HG03521 (cell line): ENCODE measurements around the gene PRSS22.
A peak's percentile ranks its signal among the peaks of the same experiment; 100 is the strongest.
"Not testable (repeated sequence)": the region's sequence is repeated elsewhere in the genome, so short reads cannot be mapped to it uniquely, and the experiment has no call there.

Experiments
- ATAC-seq: cut with Tn5 transposase; IDR thresholded peaks from one replicate; pipeline ENCODE4 v1.9.1; 2021; ENCODE audit warnings: mild to moderate bottlenecking, moderate library complexity; ENCODE audit not compliant: unreplicated experiment

PRSS22 gene

DNA sequence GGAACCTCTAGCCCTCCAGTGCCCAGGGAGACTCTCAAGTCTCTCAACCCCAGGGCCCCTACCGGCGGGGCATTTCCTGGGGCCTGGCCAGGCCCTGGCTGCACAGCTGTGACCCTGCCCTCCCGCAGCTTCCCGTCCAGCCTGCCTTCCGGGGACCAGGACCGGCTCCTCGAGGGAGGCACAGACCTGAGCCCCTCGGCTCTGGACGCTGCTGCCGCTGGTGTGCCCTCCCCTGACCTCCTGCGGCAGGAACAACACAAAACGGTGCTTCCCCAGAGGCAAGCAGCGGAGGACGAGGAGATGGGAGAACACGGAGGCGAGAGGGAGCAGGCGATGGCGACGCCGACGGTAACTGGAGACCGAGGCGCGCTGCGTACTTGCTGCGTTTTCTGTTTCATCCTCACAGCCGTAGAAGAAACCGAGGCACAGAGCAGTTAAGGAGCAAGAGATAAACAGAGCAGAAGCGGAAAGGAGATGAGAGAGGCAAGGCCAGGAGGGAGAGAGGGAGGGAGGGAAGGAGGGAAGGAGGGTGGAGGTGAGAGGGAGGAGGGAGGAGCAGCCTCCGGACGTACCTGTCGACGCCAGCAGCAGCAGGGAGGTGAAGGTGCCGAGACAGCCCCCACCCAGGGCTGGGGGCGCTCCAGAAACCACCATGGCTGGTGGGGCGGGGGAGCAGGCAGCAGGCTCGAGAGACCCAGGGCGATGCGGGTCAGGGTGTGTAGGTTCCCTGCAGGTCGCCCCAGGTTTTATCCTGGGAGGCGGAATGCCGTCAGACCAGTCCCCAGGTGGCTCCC lies at the start of gene PRSS22:
PRSS22 (minus strand) TSS at position 720 of the 794 bp plus-strand sequence; CDS start at position 654, 66 bp downstream.
- no peak for ATAC-seq

DNA sequence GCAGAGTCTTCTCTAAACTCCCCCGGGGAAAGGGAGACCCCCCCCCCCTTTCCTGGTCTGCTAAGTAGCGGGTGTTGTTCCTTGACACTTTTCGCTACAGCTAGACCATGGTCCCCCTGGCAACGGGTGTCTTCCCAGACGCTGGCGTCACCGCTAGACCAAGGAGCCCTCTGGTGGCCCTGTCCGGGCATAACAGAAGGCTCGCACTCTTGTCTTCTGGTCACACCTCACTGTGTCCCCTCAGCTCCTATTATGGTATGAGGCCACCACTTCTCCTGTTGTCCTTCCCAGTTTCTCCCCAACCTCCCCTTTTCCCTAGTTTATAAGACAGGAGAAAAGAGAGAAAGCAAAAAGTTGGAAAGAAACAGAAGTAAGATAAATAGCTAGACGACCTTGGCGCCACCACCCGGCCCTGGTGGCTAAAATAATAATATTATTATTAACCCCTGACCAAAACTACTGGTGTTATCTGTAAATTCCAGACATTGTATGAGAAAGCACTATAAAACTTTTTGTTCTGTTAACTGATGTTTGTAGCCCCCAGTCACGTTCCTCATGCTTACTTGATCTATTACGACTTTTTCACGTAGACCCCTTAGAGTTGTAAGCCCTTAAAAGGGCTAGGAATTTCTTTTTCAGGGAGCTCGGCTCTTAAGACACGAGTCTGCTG lies 49.2 kb upstream of the PRSS22 start:
- not testable (repeated sequence) for ATAC-seq

GRCh38 chr16:2905988-2906387 lies 48.0 kb upstream of the PRSS22 start:
- no peak for ATAC-seq

GRCh38 chr16:2905241-2905987 lies 47.4 kb upstream of the PRSS22 start:
- ATAC-seq = peak; percentile 66

- peak; percentile 2 for ATAC-seq
Observed at GRCh38 chr16:2904922-2905240, 46.9 kb upstream of the PRSS22 start.

- peak; percentile 28 for ATAC-seq
Observed at GRCh38 chr16:2904100-2904921, 46.3 kb upstream of the PRSS22 start.

GRCh38 chr16:2902337-2903130 lies 44.6 kb upstream of the PRSS22 start:
- ATAC-seq = no peak

DNA sequence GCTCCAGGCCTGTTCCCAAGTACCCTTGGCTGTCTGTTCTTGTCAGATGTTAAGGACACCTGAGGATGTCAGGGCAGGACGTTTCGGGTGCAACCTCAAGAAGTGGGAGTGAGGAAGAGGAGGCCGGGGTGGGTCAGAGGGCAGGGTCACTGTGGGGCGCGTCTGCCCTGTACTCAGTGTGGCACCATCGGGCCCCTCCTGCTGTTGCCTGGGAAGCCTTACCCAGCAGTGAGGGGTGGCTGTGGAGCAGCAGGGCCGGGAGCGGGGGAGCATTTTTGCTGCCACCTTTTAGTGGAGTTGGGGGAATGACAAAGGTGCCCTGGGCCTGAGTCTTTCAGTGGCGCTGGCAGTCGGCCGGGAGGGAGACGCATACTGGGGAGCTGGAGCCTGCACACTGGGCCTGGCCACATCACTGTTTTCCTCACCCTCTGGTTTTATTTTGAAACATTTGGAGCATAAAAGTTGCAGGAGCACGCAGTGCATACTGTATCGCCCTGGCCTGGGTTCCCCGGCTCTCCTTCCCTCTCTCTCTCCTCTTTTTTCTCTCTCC lies 42.6 kb upstream of the PRSS22 start:
- ATAC-seq = no peak

- no peak for ATAC-seq
Observed at GRCh38 chr16:2899564-2900072, 41.6 kb upstream of the PRSS22 start.

GRCh38 chr16:2898831-2899563 lies 41.0 kb upstream of the PRSS22 start:
- ATAC-seq = no peak

DNA sequence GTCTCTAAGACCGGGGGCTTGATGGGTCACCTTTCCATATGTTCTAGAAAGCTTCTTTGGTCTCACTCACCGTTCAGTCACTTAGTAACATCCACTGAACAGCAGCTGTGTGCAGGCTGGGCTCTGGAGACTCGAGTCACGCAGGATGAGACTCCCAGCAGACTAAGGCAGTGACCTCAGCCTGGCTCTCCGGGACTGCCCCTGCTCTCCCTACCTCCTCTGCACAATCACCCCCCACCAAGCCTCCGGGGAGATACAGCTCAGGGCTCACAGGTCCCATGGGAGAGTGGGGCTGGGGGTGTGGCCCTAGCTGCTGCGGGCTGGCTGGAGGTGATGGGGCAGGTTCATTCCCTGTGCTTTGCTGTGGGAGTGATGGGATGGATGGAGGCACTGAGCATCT lies 39.1 kb upstream of the PRSS22 start:
- ATAC-seq = no peak

GRCh38 chr16:2896480-2897010 lies 38.6 kb upstream of the PRSS22 start:
- ATAC-seq = no peak

- ATAC-seq = no peak
Observed at GRCh38 chr16:2895813-2896212, 37.8 kb upstream of the PRSS22 start.

DNA sequence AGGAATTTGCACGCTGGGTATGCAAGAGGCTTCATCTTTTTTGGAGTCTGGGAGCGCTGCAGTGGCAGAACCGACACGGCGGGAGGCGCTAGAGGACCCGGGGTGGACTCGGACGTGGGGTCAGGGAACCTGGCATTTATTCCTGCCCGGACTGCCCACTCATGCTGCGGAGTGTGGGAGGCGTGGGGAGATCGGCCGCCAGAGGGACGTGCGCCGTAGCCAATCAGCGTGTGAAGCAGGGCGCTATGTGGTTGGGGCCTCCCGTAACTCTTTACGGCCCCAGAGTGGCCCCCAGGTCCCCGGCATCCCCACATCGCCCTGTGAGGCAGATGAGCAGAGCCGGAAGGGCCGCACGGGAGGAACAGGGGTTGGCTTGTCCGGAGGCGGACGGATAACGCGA lies 36.3 kb upstream of the PRSS22 start:
- ATAC-seq = no peak

GRCh38 chr16:2884041-2884451 lies 26.1 kb upstream of the PRSS22 start:
- no peak for ATAC-seq

- no peak for ATAC-seq
Observed at GRCh38 chr16:2883458-2883908, 25.5 kb upstream of the PRSS22 start.

DNA sequence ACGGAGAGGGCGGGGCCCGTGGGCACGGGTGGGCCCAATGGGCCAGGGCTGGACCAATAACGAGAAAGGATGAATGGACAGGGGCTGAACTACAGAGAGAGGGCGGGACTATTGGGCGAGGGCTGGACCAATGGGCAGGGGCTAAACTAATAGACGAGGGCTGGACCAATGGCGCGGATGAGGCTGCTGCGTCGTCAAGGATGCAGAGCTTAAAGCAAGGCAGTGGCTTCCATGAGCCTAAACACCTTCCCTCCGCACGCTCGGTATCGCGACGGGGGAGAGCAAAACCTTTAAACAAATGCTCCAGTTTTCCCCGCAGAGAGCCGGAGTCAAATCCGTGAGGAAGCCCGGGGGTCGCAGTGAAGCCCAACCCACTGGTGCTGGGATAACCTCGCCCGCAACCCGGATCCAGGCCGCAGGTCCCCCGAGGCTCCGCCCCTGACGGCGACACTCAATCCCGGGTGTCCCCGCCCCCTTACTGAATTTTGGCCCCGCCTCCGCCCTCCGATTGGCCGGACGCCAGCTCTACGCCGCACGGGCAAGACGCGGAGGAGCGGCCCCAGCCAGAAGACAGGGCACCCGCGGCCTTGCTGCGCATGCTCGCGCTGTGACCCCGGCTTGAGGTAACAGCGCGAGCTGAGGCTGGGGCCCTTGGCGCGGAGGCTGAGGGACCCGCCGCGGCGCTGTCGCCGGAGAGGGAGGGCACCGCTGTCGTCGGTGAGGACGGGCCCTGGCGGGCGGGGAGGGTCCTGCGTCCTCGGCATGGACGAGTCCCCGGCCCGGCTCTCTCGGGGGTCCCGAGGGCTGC lies 24.9 kb upstream of the PRSS22 start, which contains the start of gene FLYWCH2:
FLYWCH2 (plus strand) TSS at position 566 of the 808 bp plus-strand sequence. CDS start 13,235 bp downstream, outside the sequence.
- peak; percentile 86 for ATAC-seq
